Bronchial epithelial cell (primary cell): ENCODE data around the gene ADGRG2. TPM values are rescaled to one million over a fixed set of nuclear protein-coding genes. Genes with fewer than 3 reads are reported as not detected.

Source experiments
- DNase-seq: peaks from one replicate; pipeline ENCODE4 v3.0.0-alpha.2; 2010; ENCODE audit warnings: low read depth
- FAIRE-seq: peaks from 2 replicates; lab custom pipeline; 2011; peaks lifted over from hg19 to GRCh38; lab: Jason Lieb, UNC
- H3K27me3 ChIP-seq: 2 replicates; pipeline ENCODE4 v1.5.1; 2011; ENCODE audit warnings: low read length; ENCODE audit not compliant: control insufficient read depth, insufficient read depth
- H3K36me3 ChIP-seq: 2 replicates; pipeline ENCODE4 v1.5.1; 2011; ENCODE audit warnings: low read length; ENCODE audit not compliant: control insufficient read depth, insufficient read depth
- H3K4me3 ChIP-seq: 2 replicates; pipeline ENCODE4 v1.5.1; 2011; ENCODE audit warnings: mild to moderate bottlenecking, low read depth, low read length, control low read depth
- CTCF ChIP-seq: IDR thresholded peaks from 2 replicates; pipeline ENCODE4 v1.5.1; 2011; ENCODE audit warnings: mild to moderate bottlenecking, moderate library complexity, low read length, control low read depth, inconsistent platforms; ENCODE audit not compliant: insufficient read depth, severe bottlenecking
- total RNA-seq: library from RNA; depleted of rRNA; stranded (reverse); fragments of >200 nt; gene quantifications from 2 replicates; pipeline ENCODE4 v1.2.1, GENCODE V29; 2014

Gene ADGRG2
- total RNA-seq, 1 donor from 2014 or later = 0.26 TPM

DNA sequence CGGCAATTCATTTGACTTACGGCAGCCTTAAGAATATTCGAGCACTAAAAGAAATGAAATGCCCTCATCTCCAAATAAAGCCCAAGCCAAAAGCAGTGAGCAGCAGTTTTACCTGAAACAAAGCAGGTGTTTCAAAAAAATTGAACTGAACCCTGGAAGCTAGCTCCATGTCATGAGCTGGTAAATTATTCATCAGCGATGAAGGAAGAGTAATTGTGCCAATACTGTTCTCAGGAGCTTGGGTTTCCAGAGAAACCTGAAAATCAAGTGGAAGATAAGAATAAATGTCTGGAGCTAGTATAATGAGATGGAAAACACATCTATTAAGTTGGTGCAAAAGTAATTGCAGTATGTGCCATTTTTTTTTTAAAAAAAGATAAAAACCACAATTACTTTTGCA, 114.4 kb downstream of the ADGRG2 start:
- no peak for FAIRE-seq
- DNase-seq = no peak
- no peak for TF ChIP-seq CTCF
- Histone ChIP-seq H3K27me3 (no peaks in the 10 kb centered on the region), H3K4me3 (no peak overlapping the region), H3K36me3 (no peaks in the 10 kb centered on the region)

- DNase-seq (no peak), FAIRE-seq (no peak)
- no peak overlapping the region for H3K4me3 ChIP-seq
- no peak for TF ChIP-seq CTCF
- H3K36me3 ChIP-seq = no peaks in the 10 kb centered on the region
- H3K27me3 ChIP-seq = no peaks in the 10 kb centered on the region
These were observed 115.3 kb downstream of the ADGRG2 start for GRCh38 chrX:19007011-19007410.

GRCh38 chrX:19005909-19006308, 116.4 kb downstream of the ADGRG2 start:
- Histone ChIP-seq H3K36me3 (no peaks in the 10 kb centered on the region), H3K27me3 (no peaks in the 10 kb centered on the region), H3K4me3 (no peak overlapping the region)
- no peak for FAIRE-seq
- peak; percentile 48 for TF ChIP-seq CTCF
- DNase-seq = no peak

DNA sequence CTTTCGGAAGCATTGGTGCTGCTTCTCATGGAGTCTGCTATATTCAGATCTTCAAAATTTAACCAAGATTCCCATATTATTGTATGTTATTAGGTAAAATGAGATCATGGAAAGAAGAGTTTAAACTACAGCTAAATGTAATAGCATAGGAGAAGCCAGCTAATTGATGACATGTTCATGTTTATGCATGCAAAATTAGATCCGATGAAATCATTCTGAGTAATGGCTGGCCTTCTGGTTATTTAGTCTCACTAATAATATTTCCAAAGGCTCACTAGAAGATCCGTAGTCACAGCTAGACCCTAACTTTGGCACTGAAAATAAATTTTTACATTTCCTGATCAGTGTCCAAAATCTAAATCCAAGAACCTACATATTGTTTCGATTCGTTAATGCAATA, 118.5 kb downstream of the ADGRG2 start:
- Histone ChIP-seq H3K4me3 (no peak overlapping the region), H3K36me3 (no peaks in the 10 kb centered on the region), H3K27me3 (no peaks in the 10 kb centered on the region)
- DNase-seq (no peak), FAIRE-seq (no peak)
- TF ChIP-seq CTCF = no peak

DNA sequence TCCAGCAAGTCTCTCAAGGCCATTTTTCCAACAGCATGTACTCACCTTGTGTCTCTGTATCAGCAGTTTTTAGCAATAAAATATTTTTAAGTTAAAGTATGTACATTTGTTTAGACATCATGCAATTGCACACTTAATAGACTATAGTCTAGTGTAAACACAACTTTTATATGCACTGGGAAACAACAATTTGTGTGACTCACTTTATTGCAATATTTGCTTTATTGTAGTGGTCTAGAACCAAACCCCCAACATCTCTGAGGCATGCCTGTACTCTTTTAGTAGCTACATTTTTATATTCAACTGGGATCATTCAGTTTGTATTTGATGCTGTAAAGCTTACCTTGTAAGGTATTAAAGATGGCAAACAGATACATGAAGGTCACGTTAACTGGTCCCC, 123.6 kb downstream of the ADGRG2 start:
- Histone ChIP-seq H3K36me3 (no peaks in the 10 kb centered on the region), H3K27me3 (no peaks in the 10 kb centered on the region), H3K4me3 (no peak overlapping the region)
- FAIRE-seq = no peak
- DNase-seq = no peak
- no peak for TF ChIP-seq CTCF

DNA sequence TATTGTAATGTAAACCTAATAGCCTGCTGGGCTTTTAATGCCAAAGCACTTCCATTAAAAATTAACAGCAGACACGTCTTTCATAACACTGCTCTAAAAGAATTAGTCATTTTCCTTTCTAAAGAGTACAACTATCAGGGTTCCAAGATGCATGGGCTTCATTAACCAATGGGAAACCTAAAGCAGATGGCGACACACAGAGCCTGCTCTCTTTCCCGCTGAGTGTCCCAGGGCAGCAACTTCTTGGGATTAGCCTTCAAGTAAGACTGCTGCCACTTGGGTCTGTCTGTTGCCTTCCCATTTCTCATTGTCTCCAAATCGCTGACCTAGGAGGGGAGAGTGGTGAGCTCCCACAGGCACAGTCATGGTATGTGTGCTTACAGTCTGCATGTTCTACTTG, 124.4 kb downstream of the ADGRG2 start:
- Histone ChIP-seq H3K4me3 (no peak overlapping the region), H3K36me3 (no peaks in the 10 kb centered on the region), H3K27me3 (no peaks in the 10 kb centered on the region)
- TF ChIP-seq CTCF = no peak
- DNase-seq = no peak
- FAIRE-seq = no peak
